GM18870 (cell line): Measurements from ENCODE around the gene MTX1.
"Not testable (repeated sequence)": the region's sequence is repeated elsewhere in the genome, so short reads cannot be mapped to it uniquely, and the experiment has no call there.

ENCODE experiments used
- ATAC-seq: cut with Tn5 transposase; IDR thresholded peaks from one replicate; pipeline ENCODE4 v1.9.1; 2021; ENCODE audit warnings: moderate library complexity; ENCODE audit not compliant: unreplicated experiment

Gene MTX1

GRCh38 chr1:155208541-155209311, at the start of gene MTX1:
Gene MTX1, plus strand, starts transcription at chr1:155208695. Its CDS starts 110 bp downstream, at chr1:155208805.
- ATAC-seq = peak; percentile 38

GRCh38 chr1:155158991-155159390, 49.5 kb upstream of the MTX1 start:
- no peak for ATAC-seq

GRCh38 chr1:155160128-155160527, 48.4 kb upstream of the MTX1 start:
- no peak for ATAC-seq

GRCh38 chr1:155162631-155163030, 45.9 kb upstream of the MTX1 start:
- ATAC-seq = not testable (repeated sequence)

- ATAC-seq = not testable (repeated sequence)
Measured at GRCh38 chr1:155163785-155164184, 44.7 kb upstream of the MTX1 start.

GRCh38 chr1:155164625-155165024, 43.9 kb upstream of the MTX1 start:
- ATAC-seq = not testable (repeated sequence)

GRCh38 chr1:155166051-155166470, 42.4 kb upstream of the MTX1 start:
- no peak for ATAC-seq

- no peak for ATAC-seq
Measured at GRCh38 chr1:155166471-155167165, 41.9 kb upstream of the MTX1 start.

GRCh38 chr1:155167166-155168104, 41.1 kb upstream of the MTX1 start:
- ATAC-seq = no peak

GRCh38 chr1:155168105-155168445, 40.4 kb upstream of the MTX1 start:
- not testable (repeated sequence) for ATAC-seq

GRCh38 chr1:155168456-155169210, 39.9 kb upstream of the MTX1 start:
- ATAC-seq = no peak

GRCh38 chr1:155169541-155169940, 39.0 kb upstream of the MTX1 start:
- no peak for ATAC-seq

GRCh38 chr1:155170101-155170785, 38.3 kb upstream of the MTX1 start:
- no peak for ATAC-seq

GRCh38 chr1:155170806-155171205, 37.7 kb upstream of the MTX1 start:
- ATAC-seq = no peak

GRCh38 chr1:155171836-155172731, 36.4 kb upstream of the MTX1 start:
- ATAC-seq = peak; percentile 15

- peak; percentile 78 for ATAC-seq
Measured at GRCh38 chr1:155172732-155173477, 35.6 kb upstream of the MTX1 start, which contains the start of gene KRTCAP2. Gene KRTCAP2, minus strand, starts transcription at chr1:155173304. Its CDS starts 80 bp downstream, at chr1:155173224.

- no peak for ATAC-seq
Measured at GRCh38 chr1:155173478-155174323, 34.8 kb upstream of the MTX1 start, which contains the start of gene TRIM46. Gene TRIM46, plus strand, starts transcription at chr1:155173849. Its CDS starts 118 bp downstream, at chr1:155173967.
